ENCODE results near the gene KNCN. TPM values are rescaled to one million over a fixed set of nuclear protein-coding genes. Genes with fewer than 3 reads are reported as not detected.

KNCN gene
- total and polyA plus RNA-seq, 2 experiments from 2014 or later = not detected

- H3K79me2 ChIP-seq (replicated peaks; ENCODE audit: insufficient read depth) = no peaks in the 10 kb centered on the region
- no peak overlapping the region for H3K4me3 Mint-ChIP-seq
- no peak overlapping the region for H3K4me3 ChIP-seq
- no peak overlapping the region for H3K4me2 ChIP-seq
- peaks cover 45% of the 10 kb centered on the region for H3K27me3 Mint-ChIP-seq (ENCODE audit: insufficient read depth, low read depth, poor library complexity)
- peaks cover 33% of the 10 kb centered on the region for H3K4me1 Mint-ChIP-seq
- H3K27ac ChIP-seq (ENCODE audit: low read depth) = no peak overlapping the region
- H3K27me3 ChIP-seq (ENCODE audit: insufficient read depth) = peaks cover 94% of the 10 kb centered on the region
- no peaks in the 10 kb centered on the region for H3K36me3 Mint-ChIP-seq (ENCODE audit: low read depth)
- H3K9me2 ChIP-seq (ENCODE audit: insufficient read depth) = no peaks in the 10 kb centered on the region
- peaks cover 40% of the 10 kb centered on the region for H3K4me1 ChIP-seq (ENCODE audit: insufficient read depth)
- H2AFZ ChIP-seq = no peak overlapping the region
- H3F3A ChIP-seq (replicated peaks; ENCODE audit: low read depth) = peaks cover 18% of the 10 kb centered on the region; the same call in 1 of the 2 replicates
- H4K20me1 ChIP-seq (replicated peaks; ENCODE audit: insufficient read depth) = peaks cover 5% of the 10 kb centered on the region; the same call in 1 of the 2 replicates
- H3K27ac Mint-ChIP-seq = no peak overlapping the region
- H3K9me3 Mint-ChIP-seq = no peaks in the 10 kb centered on the region
- no peak for TF ChIP-seq POLR2AphosphoS5 (IDR thresholded peaks at IDR 0.05; ENCODE audit: low read depth)
- no peak for TF ChIP-seq ZNF114 (CRISPR knock-in tag; IDR thresholded peaks at IDR 0.05)
- no peak for TF ChIP-seq ETS1 (IDR thresholded peaks at IDR 0.05)
- no peak for TF ChIP-seq JUNB (IDR thresholded peaks at IDR 0.05; ENCODE audit: unreplicated experiment)
- no peak for TF ChIP-seq STAT1 (IDR thresholded peaks at IDR 0.05; ENCODE audit: unreplicated experiment)
- TF ChIP-seq CREB1 (CRISPR knock-in tag; IDR thresholded peaks at IDR 0.05; ENCODE audit: low read depth) = no peak
- no peak for TF ChIP-seq EZH2phosphoT487 (IDR thresholded peaks at IDR 0.05; ENCODE audit: unreplicated experiment)
- no peak for TF ChIP-seq EZH2 (IDR thresholded peaks at IDR 0.05; ENCODE audit: low read depth, unreplicated experiment)
- TF ChIP-seq NANOG (IDR thresholded peaks at IDR 0.05; ENCODE audit: borderline replicate concordance) = no peak
- no peak for TF ChIP-seq REST (IDR thresholded peaks at IDR 0.05; ENCODE audit: unreplicated experiment)
- TF ChIP-seq CTCF (conservative IDR thresholded peaks at IDR 0.05; ENCODE audit: low read depth in 2 of 2) = no peak
- TF ChIP-seq ZNF462 (CRISPR knock-in tag; IDR thresholded peaks at IDR 0.05) = no peak
- no peak for TF ChIP-seq ZNF331 (CRISPR knock-in tag; IDR thresholded peaks at IDR 0.05; ENCODE audit: low read depth)
- no peaks in the 10 kb centered on the region for H3K36me3 ChIP-seq (ENCODE audit: insufficient read depth)
- ATAC-seq (no peak), DNase-seq (ENCODE audit: low spot score) (no peak)
Measured at GRCh38 chr1:46497020-46497419, 54.4 kb downstream of the KNCN start.
